H1 (cell line): ENCODE data around the gene MRTFA. TPM values are rescaled to one million over a fixed set of nuclear protein-coding genes. Genes with fewer than 3 reads are reported as not detected.

Source experiments
- CTCF ChIA-PET: fragments of 300-600 bp; sonication (Branson Sonifier 250); formaldehyde crosslinking; loops from one replicate; lab custom pipeline; 2021; ENCODE audit not compliant: partially characterized antibody; lab: Charles Lee
- POLR2A ChIA-PET: fragments of 300-600 bp; sonication (Branson Sonifier 250); formaldehyde crosslinking; loops from one replicate; lab custom pipeline; 2021; ENCODE audit warnings: inconsistent platforms; ENCODE audit not compliant: partially characterized antibody; lab: Charles Lee
- DNase-seq, 2 experiments: peaks; one replicate each; pipeline versions ENCODE4 v3.0.0 to v3.0.0-alpha.2; 2010 to 2022; ENCODE audit warnings: low spot score in 2 of 2, low read depth in 1 of 2, mixed read lengths in 1 of 2
- FAIRE-seq: peaks from 2 replicates; lab custom pipeline; 2011; peaks lifted over from hg19 to GRCh38; lab: Jason Lieb, UNC
- H2AFZ ChIP-seq: 2 replicates; pipeline ENCODE4 v1.8.1; 2012; ENCODE audit warnings: low read length, inconsistent platforms
- H2AK5ac ChIP-seq: 2 replicates; pipeline ENCODE4 v1.6.1; 2013; ENCODE audit warnings: low read depth, low read length
- H2BK120ac ChIP-seq: replicated peaks from 2 replicates; pipeline ENCODE3; 2013; ENCODE audit warnings: low read depth, low read length, inconsistent platforms
- H2BK12ac ChIP-seq: 2 replicates; pipeline ENCODE4 v1.6.1; 2013; ENCODE audit warnings: low read depth, low read length
- H2BK15ac ChIP-seq: 2 replicates; pipeline ENCODE4 v1.6.1; 2013; ENCODE audit warnings: low read length
- H2BK20ac ChIP-seq: 2 replicates; pipeline ENCODE4 v1.6.1; 2013; ENCODE audit warnings: low read length
- H2BK5ac ChIP-seq: 2 replicates; pipeline ENCODE4 v1.6.1; 2013; ENCODE audit warnings: low read depth, low read length
- H3K14ac ChIP-seq: 2 replicates; pipeline ENCODE4 v1.6.1; 2013; ENCODE audit warnings: inconsistent platforms; ENCODE audit not compliant: insufficient read length
- H3K18ac ChIP-seq: 2 replicates; pipeline ENCODE4 v1.6.1; 2013; ENCODE audit warnings: low read length; ENCODE audit errors: extremely low read depth
- H3K23ac ChIP-seq: 2 replicates; pipeline ENCODE4 v1.6.1; 2013; ENCODE audit warnings: inconsistent platforms; ENCODE audit not compliant: insufficient read length
- H3K23me2 ChIP-seq: 2 replicates; pipeline ENCODE4 v1.6.1; 2013; ENCODE audit warnings: low read depth, low read length
- H3K27ac ChIP-seq: 2 replicates; pipeline ENCODE4 v1.6.1; 2011; ENCODE audit warnings: low read depth, low read length, inconsistent platforms
- H3K27me3 ChIP-seq, 4 experiments: replicated peaks in 1 of 4; 1 replicate in 1 of 4; 2 replicates in 3 of 4; pipeline versions ENCODE4 v1.6.1 to v1.8.1; 2011 to 2013; ENCODE audit warnings: low read length in 3 of 4, mild to moderate bottlenecking in 3 of 4, inconsistent platforms in 2 of 4, mixed read lengths in 2 of 4, moderate library complexity in 1 of 4; ENCODE audit not compliant: control insufficient read depth in 3 of 4, insufficient read depth in 3 of 4; ENCODE audit errors: extremely low read depth in 1 of 4
- H3K36me3 ChIP-seq, 4 experiments: 2 replicates each; pipeline versions ENCODE4 v1.6.1 to v1.8.1; 2011 to 2013; ENCODE audit warnings: mild to moderate bottlenecking in 4 of 4, low read length in 3 of 4, moderate library complexity in 2 of 4, control low read depth in 1 of 4, inconsistent platforms in 1 of 4; ENCODE audit not compliant: insufficient read depth in 4 of 4, control insufficient read depth in 2 of 4
- H3K4ac ChIP-seq: replicated peaks from 2 replicates; pipeline ENCODE3; 2013; ENCODE audit warnings: low read length, low read depth, mixed read lengths, inconsistent platforms; ENCODE audit not compliant: insufficient read length
- H3K4me1 ChIP-seq, 4 experiments: replicated peaks in 1 of 4; 1 replicate in 1 of 4; 2 replicates in 3 of 4; pipeline versions ENCODE4 v1.6.1 to v1.8.1; 2011 to 2013; ENCODE audit warnings: low read length in 3 of 4, inconsistent platforms in 2 of 4, mixed read lengths in 1 of 4; ENCODE audit not compliant: insufficient read depth in 4 of 4, control insufficient read depth in 3 of 4
- H3K4me2 ChIP-seq, 2 experiments: 2 replicates each; pipeline versions ENCODE4 v1.6.1 to v1.8.1; 2011 to 2013; ENCODE audit warnings: low read depth in 2 of 2, low read length in 2 of 2, control low read depth in 1 of 2, inconsistent platforms in 1 of 2, mild to moderate bottlenecking in 1 of 2; ENCODE audit not compliant: insufficient read depth in 1 of 2
- H3K4me3 ChIP-seq, 4 experiments: fragments of 200-600, 300-600 bp in 1 of 4; sonication (generic), shearing (Covaris generic), sonication (Bioruptor Twin) in 1 of 4; 2 replicates each; pipeline versions ENCODE4 v1.5.1 to v1.8.1; 2011 to 2016; ENCODE audit warnings: low read length in 4 of 4, low read depth in 3 of 4, control low read depth in 2 of 4, inconsistent platforms in 2 of 4, mild to moderate bottlenecking in 2 of 4, mixed read lengths in 1 of 4, moderate library complexity in 1 of 4; ENCODE audit not compliant: insufficient read depth in 2 of 4; ENCODE audit errors: extremely low read depth in 1 of 4
- H3K56ac ChIP-seq: replicated peaks from 2 replicates; pipeline ENCODE3; 2013; ENCODE audit warnings: low read depth, mild to moderate bottlenecking, mixed read lengths, low read length, inconsistent platforms; ENCODE audit not compliant: insufficient read length
- H3K79me1 ChIP-seq: 2 replicates; pipeline ENCODE4 v1.6.1; 2013; ENCODE audit warnings: low read depth, low read length, control low read depth
- H3K79me2 ChIP-seq, 2 experiments: 2 replicates each; pipeline versions ENCODE4 v1.6.1 to v1.8.1; 2012 to 2013; ENCODE audit warnings: low read length in 2 of 2, mild to moderate bottlenecking in 2 of 2, inconsistent platforms in 1 of 2; ENCODE audit not compliant: insufficient read depth in 2 of 2, control insufficient read depth in 1 of 2
- H3K9ac ChIP-seq, 4 experiments: replicated peaks in 1 of 4; 1 replicate in 1 of 4; 2 replicates in 3 of 4; pipeline versions ENCODE4 v1.6.1 to v1.8.1; 2011 to 2013; ENCODE audit warnings: low read depth in 3 of 4, low read length in 3 of 4, control low read depth in 2 of 4, mild to moderate bottlenecking in 2 of 4, moderate library complexity in 2 of 4, inconsistent platforms in 1 of 4; ENCODE audit errors: extremely low read depth in 1 of 4
- H3K9me3 ChIP-seq, 2 experiments: 2 replicates each; pipeline versions ENCODE4 v1.6.1 to v1.8.1; 2012 to 2013; ENCODE audit warnings: mild to moderate bottlenecking in 2 of 2, moderate library complexity in 2 of 2, control low read depth in 1 of 2, inconsistent platforms in 1 of 2, low read depth in 1 of 2, low read length in 1 of 2, mixed read lengths in 1 of 2; ENCODE audit not compliant: insufficient read depth in 2 of 2
- H4K20me1 ChIP-seq, 2 experiments: replicated peaks in 1 of 2; 2 replicates each; pipeline versions ENCODE3 to v1.8.1; 2011 to 2013; ENCODE audit warnings: inconsistent platforms in 2 of 2, low read length in 2 of 2, mild to moderate bottlenecking in 1 of 2; ENCODE audit not compliant: insufficient read depth in 2 of 2, control insufficient read depth in 1 of 2
- H4K5ac ChIP-seq: 2 replicates; pipeline ENCODE4 v1.6.1; 2013; ENCODE audit warnings: low read length, low read depth, mixed read lengths, inconsistent platforms; ENCODE audit not compliant: insufficient read length
- H4K8ac ChIP-seq: 2 replicates; pipeline ENCODE4 v1.8.0; 2013; ENCODE audit warnings: mild to moderate bottlenecking, moderate library complexity, low read length, inconsistent platforms; ENCODE audit not compliant: insufficient read depth; ENCODE audit errors: extremely low read depth
- H4K91ac ChIP-seq: replicated peaks from 2 replicates; pipeline ENCODE3; 2013; ENCODE audit warnings: low read length, mixed read lengths, inconsistent platforms; ENCODE audit not compliant: insufficient read length
- BACH1 ChIP-seq: IDR thresholded peaks from 2 replicates; pipeline ENCODE4 v1.6.1; 2012; ENCODE audit warnings: low read length, improper control_type of control experiment
- BCL11A ChIP-seq, 2 experiments: IDR thresholded peaks; one replicate each; pipeline ENCODE4 v1.6.1; 2011; ENCODE audit warnings: low read depth in 2 of 2, low read length in 2 of 2, mild to moderate bottlenecking in 2 of 2
- KDM5A ChIP-seq: fragments of 200-600 bp; IDR thresholded peaks from 2 replicates; pipeline ENCODE4 v1.7.1; 2012; ENCODE audit warnings: mild to moderate bottlenecking, low read length, inconsistent platforms, mixed read lengths
- NANOG ChIP-seq: IDR thresholded peaks from 2 replicates; pipeline ENCODE4 v1.6.1; 2011; ENCODE audit warnings: low read length, low read depth, mild to moderate bottlenecking, inconsistent platforms; ENCODE audit not compliant: insufficient read depth, poor library complexity, severe bottlenecking
- TAF1 ChIP-seq: IDR thresholded peaks from 2 replicates; pipeline ENCODE4 v1.6.1; 2011; ENCODE audit warnings: mild to moderate bottlenecking, low read depth, low read length
- polyA plus RNA-seq, 7 experiments: library from polyadenylated mRNA; depleted of rRNA in 3 of 7; stranded (reverse) in 5 of 7; unstranded in 2 of 7; fragments of >200 nt in 5 of 7; fragments of 200-250 nt in 2 of 7; gene quantifications; 1 replicate in 5 of 7; 2 replicates in 1 of 7; 4 replicates in 1 of 7; pipeline versions ENCODE4 v1.2.1 to v1.2.3, GENCODE V29; 2011 to 2013; ENCODE audit warnings: missing spikeins in 2 of 7, mixed read lengths in 2 of 7
- total RNA-seq: library from RNA; stranded (reverse); fragmentation: NEBNext Ultra II Directional; extraction: Animal tissue kit (Norgen Biotek cat#: 25700); gene quantifications from 2 replicates; pipeline ENCODE4 v1.2.1, GENCODE V29; 2021

MRTFA gene
- total and polyA plus RNA-seq, 2 of the 8 experiments (the other 6 are each of a cell fraction or from before 2014, with no cell fraction given): 5.4 to 37.9 TPM

- Histone ChIP-seq H3K4ac (no peak overlapping the region), H4K8ac (no peak overlapping the region), H3K4me2 (no peak overlapping the region), H3K36me3 (no peaks in the 10 kb centered on the region), H2BK15ac (no peak overlapping the region), H3K27ac (no peak overlapping the region), H3K18ac (no peak overlapping the region), H3K9me3 (no peaks in the 10 kb centered on the region), H3K4me1 (peaks cover 0 to 12% (median under 1%) of the 10 kb centered on the region in 4 experiments; a peak in 3 of 7 replicates), H2BK20ac (no peak overlapping the region), H4K91ac (no peak overlapping the region), H3K23me2 (no peaks in the 10 kb centered on the region), H3K79me1 (peaks cover 2% of the 10 kb centered on the region; the same call in 1 of the 2 replicates), H2BK5ac (no peak overlapping the region), H2BK12ac (no peak overlapping the region), H3K56ac (no peak overlapping the region), H3K27me3 (no peaks in the 10 kb centered on the region), H3K9ac (no peak overlapping the region), H2AK5ac (no peak overlapping the region), H3K79me2 (no peaks in the 10 kb centered on the region; a peak in 1 of 4 replicates), H3K14ac (no peak overlapping the region), H2BK120ac (no peak overlapping the region), H3K4me3 (no peak overlapping the region), H4K20me1 (no peaks in the 10 kb centered on the region), H3K23ac (no peak overlapping the region), H4K5ac (no peak overlapping the region), H2AFZ (no peak overlapping the region)
- no peak for TF ChIP-seq BACH1
- no peak for TF ChIP-seq BCL11A (IDR thresholded peaks at IDR 0.05; ENCODE audit: low read depth in 2 of 2, low read length in 2 of 2)
- no peak for TF ChIP-seq NANOG
- no peak for TF ChIP-seq TAF1
- no peak for TF ChIP-seq KDM5A
- no peak for DNase-seq
- FAIRE-seq: no peak
- POLR2A ChIA-PET: interaction anchor here (0.6 kb wide), 1 partner anchor 1168 kb away, joined by 3 read pairs; no protein-coding TSS in a partner anchor
- CTCF ChIA-PET: interaction anchor here (0.6 to 1.8 kb wide), 6 partner anchors 14 to 1243 kb away, joined by 3 to 14 read pairs (median 4); no protein-coding TSS in a partner anchor
Observed at GRCh38 chr22:40453671-40454070, 182.8 kb downstream of the MRTFA start.
